SU-DHL-6 (cell line): Measurements from ENCODE around the gene CD9.

ENCODE experiments used
- H2AFZ ChIP-seq: fragments of 200-600 bp; sonication (generic); 2 replicates; pipeline ENCODE4 v1.6.1; 2014; ENCODE audit warnings: low read depth, mild to moderate bottlenecking, moderate library complexity, mixed read lengths, antibody characterized with exemption, low read length; ENCODE audit not compliant: severe bottlenecking
- H3F3A ChIP-seq: fragments of 200-600 bp; shearing (Covaris generic); 2 replicates; pipeline ENCODE4 v1.6.0; 2016; ENCODE audit warnings: antibody characterized with exemption, mild to moderate bottlenecking; ENCODE audit not compliant: insufficient read depth
- H3K27ac ChIP-seq: fragments of 200-600 bp; sonication (generic); 2 replicates; pipeline ENCODE4 v1.5.1; 2016; ENCODE audit warnings: low read depth, mild to moderate bottlenecking, low read length, moderate library complexity, mixed read lengths
- H3K27me3 ChIP-seq: fragments of 200-600 bp; sonication (generic), shearing (Covaris generic); 2 replicates; pipeline ENCODE4 v1.6.0; 2014; ENCODE audit warnings: mild to moderate bottlenecking, low read length
- H3K36me3 ChIP-seq: fragments of 200-600 bp; sonication (generic); 2 replicates; pipeline ENCODE4 v1.6.1; 2014; ENCODE audit warnings: mild to moderate bottlenecking, low read length, mixed read lengths
- H3K4me2 ChIP-seq: fragments of 300-600, 200-600 bp; shearing (Covaris generic), sonication (generic); 2 replicates; pipeline ENCODE4 v1.6.0; 2014; ENCODE audit warnings: low read length, low read depth, mild to moderate bottlenecking; ENCODE audit not compliant: poor library complexity, severe bottlenecking
- H3K4me3 ChIP-seq: fragments of 200-600 bp; sonication (generic); 2 replicates; pipeline ENCODE4 v1.5.1; 2014; ENCODE audit warnings: antibody characterized with exemption, low read length, mild to moderate bottlenecking, mixed read lengths; ENCODE audit not compliant: insufficient read depth, poor library complexity, severe bottlenecking
- H3K79me2 ChIP-seq: fragments of 200-600 bp; sonication (generic); 2 replicates; pipeline ENCODE4 v1.6.1; 2014; ENCODE audit warnings: mild to moderate bottlenecking, low read length, moderate library complexity; ENCODE audit not compliant: insufficient read depth
- H3K9ac ChIP-seq: fragments of 200-600 bp; sonication (generic); 2 replicates; pipeline ENCODE4 v1.7.0; 2014; ENCODE audit warnings: mild to moderate bottlenecking, low read length
- H3K9me2 ChIP-seq: fragments of 200-600 bp; sonication (generic); replicated peaks from 2 replicates; pipeline ENCODE4 v1.6.1; 2014; ENCODE audit warnings: low read length; ENCODE audit not compliant: insufficient read depth
- H3K9me3 ChIP-seq: fragments of 200-600 bp; sonication (generic); 2 replicates; pipeline ENCODE4 v1.6.1; 2014; ENCODE audit warnings: low read length, mixed read lengths; ENCODE audit not compliant: insufficient read depth
- H4K20me1 ChIP-seq: fragments of 200-600 bp; sonication (generic); 2 replicates; pipeline ENCODE4 v1.6.1; 2014; ENCODE audit warnings: low read depth, mild to moderate bottlenecking, antibody characterized with exemption, low read length, moderate library complexity, mixed read lengths
- EZH2phosphoT487 ChIP-seq: fragments of 200-600 bp; sonication (generic), shearing (Covaris generic); conservative IDR thresholded peaks from 2 replicates; pipeline ENCODE4 v1.6.1; 2018; ENCODE audit warnings: mild to moderate bottlenecking, antibody characterized with exemption, low read length, moderate library complexity, mixed read lengths
- TF ChIP-seq, protein P1 (sequence below): fragments of 200-600 bp; sonication (generic); IDR thresholded peaks from one replicate; pipeline ENCODE4 v1.5.1; 2017; ENCODE audit warnings: antibody characterized with exemption, mild to moderate bottlenecking, low read length, moderate library complexity; ENCODE audit not compliant: insufficient read depth, poor library complexity, severe bottlenecking

CD9 gene

DNA sequence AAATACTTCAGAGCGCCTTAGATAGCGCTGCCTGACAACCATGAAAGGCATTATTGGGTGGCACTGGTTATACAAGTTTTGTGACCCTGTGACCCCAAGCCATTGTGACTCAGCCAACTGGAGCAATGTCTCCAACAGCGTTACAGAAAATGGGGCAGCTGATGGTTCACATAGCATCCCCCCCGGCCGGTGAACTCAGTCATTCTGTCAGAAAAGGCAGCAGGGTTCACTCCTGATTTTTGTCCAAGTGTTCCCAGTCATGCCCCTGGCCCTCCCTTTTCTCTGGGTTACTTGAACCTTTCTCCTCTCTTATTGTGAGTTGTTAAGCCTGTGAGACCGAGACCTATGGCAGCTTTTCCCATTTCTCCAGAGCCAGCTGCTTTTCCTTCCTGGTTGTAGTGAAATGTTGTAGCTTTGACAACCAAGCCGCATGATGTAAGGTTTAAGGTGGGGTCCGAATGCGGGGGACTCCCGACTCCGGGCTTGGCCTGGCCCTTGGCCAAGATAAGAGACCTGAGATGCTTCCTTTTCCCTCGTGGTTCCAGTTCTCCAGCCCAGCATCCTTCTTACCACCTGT is 22.0 kb downstream of the CD9 start:
- TF ChIP-seq, protein P1, sequence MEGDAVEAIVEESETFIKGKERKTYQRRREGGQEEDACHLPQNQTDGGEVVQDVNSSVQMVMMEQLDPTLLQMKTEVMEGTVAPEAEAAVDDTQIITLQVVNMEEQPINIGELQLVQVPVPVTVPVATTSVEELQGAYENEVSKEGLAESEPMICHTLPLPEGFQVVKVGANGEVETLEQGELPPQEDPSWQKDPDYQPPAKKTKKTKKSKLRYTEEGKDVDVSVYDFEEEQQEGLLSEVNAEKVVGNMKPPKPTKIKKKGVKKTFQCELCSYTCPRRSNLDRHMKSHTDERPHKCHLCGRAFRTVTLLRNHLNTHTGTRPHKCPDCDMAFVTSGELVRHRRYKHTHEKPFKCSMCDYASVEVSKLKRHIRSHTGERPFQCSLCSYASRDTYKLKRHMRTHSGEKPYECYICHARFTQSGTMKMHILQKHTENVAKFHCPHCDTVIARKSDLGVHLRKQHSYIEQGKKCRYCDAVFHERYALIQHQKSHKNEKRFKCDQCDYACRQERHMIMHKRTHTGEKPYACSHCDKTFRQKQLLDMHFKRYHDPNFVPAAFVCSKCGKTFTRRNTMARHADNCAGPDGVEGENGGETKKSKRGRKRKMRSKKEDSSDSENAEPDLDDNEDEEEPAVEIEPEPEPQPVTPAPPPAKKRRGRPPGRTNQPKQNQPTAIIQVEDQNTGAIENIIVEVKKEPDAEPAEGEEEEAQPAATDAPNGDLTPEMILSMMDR, result no peak
- TF ChIP-seq EZH2phosphoT487, result no peak
- Histone ChIP-seq H3K9ac (no peak overlapping the region), H3K9me3 (no peaks in the 10 kb centered on the region), H3K27ac (no peak overlapping the region), H3F3A (no peaks in the 10 kb centered on the region), H3K9me2 (no peaks in the 10 kb centered on the region), H4K20me1 (no peaks in the 10 kb centered on the region), H2AFZ (no peak overlapping the region), H3K79me2 (no peaks in the 10 kb centered on the region), H3K27me3 (no peaks in the 10 kb centered on the region), H3K4me3 (no peak overlapping the region), H3K36me3 (no peaks in the 10 kb centered on the region), H3K4me2 (no peak overlapping the region)

DNA sequence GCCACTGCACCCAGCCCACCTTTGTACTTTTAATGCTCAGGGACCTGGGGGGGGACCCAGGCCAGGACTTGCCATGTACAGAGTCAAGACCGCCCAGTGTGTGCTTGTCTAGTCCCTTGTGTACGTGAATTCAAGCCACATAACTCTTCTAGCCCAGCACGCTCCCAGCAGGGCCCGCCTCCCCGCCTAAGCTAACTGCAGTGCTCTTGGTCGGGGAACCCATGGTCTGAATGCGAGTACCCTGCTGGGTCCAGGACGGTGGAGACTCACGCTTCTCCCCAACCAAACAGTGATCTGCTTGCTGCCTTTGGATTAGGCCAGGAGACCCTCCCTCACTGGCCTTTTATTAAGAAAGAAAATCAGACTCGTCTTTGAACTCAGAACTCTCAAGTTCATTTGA is 23.3 kb downstream of the CD9 start:
- Histone ChIP-seq H3F3A (no peaks in the 10 kb centered on the region), H3K27me3 (no peaks in the 10 kb centered on the region), H3K9me3 (no peaks in the 10 kb centered on the region), H3K4me2 (no peak overlapping the region), H3K4me3 (no peak overlapping the region), H3K9ac (no peak overlapping the region), H3K36me3 (no peaks in the 10 kb centered on the region), H3K27ac (no peak overlapping the region), H3K9me2 (no peaks in the 10 kb centered on the region), H3K79me2 (no peaks in the 10 kb centered on the region), H2AFZ (no peak overlapping the region), H4K20me1 (no peaks in the 10 kb centered on the region)
- TF ChIP-seq EZH2phosphoT487, result no peak
- TF ChIP-seq, protein P1, result no peak

DNA sequence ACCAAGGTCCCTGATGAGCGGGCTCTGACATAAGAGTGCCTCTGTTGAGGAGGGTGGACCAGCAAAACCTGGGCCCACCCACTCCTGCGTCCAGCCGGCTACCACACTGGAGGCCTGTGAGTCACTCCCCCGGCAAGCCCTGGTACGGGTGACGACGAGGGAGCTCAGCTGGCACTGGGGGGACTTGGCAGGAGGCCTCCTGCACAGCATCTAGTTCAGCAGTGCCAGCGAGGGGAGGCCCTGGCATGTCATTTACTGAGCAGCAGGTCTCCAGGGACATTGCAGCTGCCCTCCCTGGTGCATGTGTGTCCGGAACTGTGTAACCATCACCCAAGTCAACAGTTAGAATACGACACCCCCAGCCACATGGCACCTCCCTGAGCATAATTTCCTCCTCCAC is 24.4 kb downstream of the CD9 start:
- Histone ChIP-seq H3F3A (no peaks in the 10 kb centered on the region), H3K4me3 (no peak overlapping the region), H3K27me3 (no peaks in the 10 kb centered on the region), H3K9me2 (no peaks in the 10 kb centered on the region), H2AFZ (no peak overlapping the region), H3K79me2 (no peaks in the 10 kb centered on the region), H3K36me3 (no peaks in the 10 kb centered on the region), H4K20me1 (no peaks in the 10 kb centered on the region), H3K27ac (no peak overlapping the region), H3K9me3 (no peaks in the 10 kb centered on the region), H3K9ac (no peak overlapping the region), H3K4me2 (no peak overlapping the region)
- TF ChIP-seq, protein P1, result no peak
- no peak for TF ChIP-seq EZH2phosphoT487

DNA sequence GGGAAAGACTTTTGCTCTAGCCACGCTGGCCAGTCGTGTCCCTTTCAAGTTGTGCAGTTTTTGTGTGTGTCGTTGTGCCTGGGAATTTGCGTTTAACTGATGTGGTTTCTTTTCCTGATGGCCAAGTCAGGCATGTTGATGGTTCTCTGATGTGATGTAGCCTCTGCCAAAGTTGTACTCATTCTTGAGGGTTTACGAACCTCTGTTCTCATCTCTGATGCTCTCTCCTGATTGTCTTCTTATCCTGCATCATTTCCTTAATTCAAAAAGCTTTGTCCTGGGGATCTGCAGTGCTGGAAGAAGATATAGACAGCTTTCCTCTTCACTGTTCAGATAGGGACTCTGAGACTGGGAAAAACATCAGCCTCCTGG is 25.4 kb downstream of the CD9 start:
- H3K27ac ChIP-seq, result no peak overlapping the region
- TF ChIP-seq, protein P1, result no peak
- no peak for TF ChIP-seq EZH2phosphoT487
- H3K79me2 ChIP-seq, result no peaks in the 10 kb centered on the region
- no peaks in the 10 kb centered on the region for H3K9me2 ChIP-seq
- H3K4me3 ChIP-seq, result no peak overlapping the region
- H3K4me2 ChIP-seq, result no peak overlapping the region
- no peaks in the 10 kb centered on the region for H3K9me3 ChIP-seq
- no peak overlapping the region for H2AFZ ChIP-seq
- H3K9ac ChIP-seq, result no peak overlapping the region
- H4K20me1 ChIP-seq, result no peaks in the 10 kb centered on the region
- no peaks in the 10 kb centered on the region for H3K36me3 ChIP-seq
- H3K27me3 ChIP-seq, result no peaks in the 10 kb centered on the region
- no peaks in the 10 kb centered on the region for H3F3A ChIP-seq
